MCF 10A (cell line): Measurements from ENCODE around the gene SP2. TPM values are rescaled to one million over a fixed set of nuclear protein-coding genes. Genes with fewer than 3 reads are reported as not detected.

Experiments used
- BruUV-seq: library from RNA; stranded (reverse); fragments of 400-500 nt; replicated peaks from 2 replicates; lab custom pipeline; 2021; lab: Mats Ljungman, UMichigan
- CTCF ChIA-PET: fragments of 300-600 bp; sonication (Branson Sonifier 250); formaldehyde crosslinking; extraction: SDS; loops from one replicate; lab custom pipeline; 2021; ENCODE audit warnings: antibody characterized with exemption, inconsistent platforms; lab: Yijun Ruan, JAX
- POLR2A ChIA-PET: fragments of 300-600, 350-650 bp; sonication (Branson Sonifier 250); formaldehyde crosslinking; extraction: SDS; loops from one replicate; lab custom pipeline; 2020; ENCODE audit warnings: antibody characterized with exemption, inconsistent platforms; lab: Yijun Ruan, JAX
- DNase-seq: peaks from one replicate; pipeline ENCODE4 v3.0.0-alpha.2; 2018; ENCODE audit not compliant: unreplicated experiment
- H3K27ac Mint-ChIP-seq: one replicate; pipeline ENCODE4 v1.8.0; 2022; ENCODE audit warnings: mild to moderate bottlenecking, low read depth, mixed read lengths; ENCODE audit not compliant: unreplicated experiment
- H3K27me3 Mint-ChIP-seq: one replicate; pipeline ENCODE4 v1.8.0; 2022; ENCODE audit warnings: mixed read lengths; ENCODE audit not compliant: insufficient read depth, unreplicated experiment
- H3K36me3 Mint-ChIP-seq: one replicate; pipeline ENCODE4 v1.8.0; 2022; ENCODE audit warnings: mild to moderate bottlenecking, moderate library complexity, mixed read lengths; ENCODE audit not compliant: insufficient read depth, unreplicated experiment
- H3K4me1 Mint-ChIP-seq: one replicate; pipeline ENCODE4 v1.8.0; 2022; ENCODE audit warnings: mixed read lengths; ENCODE audit not compliant: insufficient read depth, unreplicated experiment
- H3K4me3 Mint-ChIP-seq: one replicate; pipeline ENCODE4 v1.8.0; 2022; ENCODE audit warnings: mild to moderate bottlenecking, moderate library complexity, mixed read lengths; ENCODE audit not compliant: unreplicated experiment
- H3K9me3 Mint-ChIP-seq: one replicate; pipeline ENCODE4 v1.8.0; 2022; ENCODE audit warnings: mixed read lengths; ENCODE audit not compliant: unreplicated experiment
- CTCF ChIP-seq: fragments of 200-600 bp; IDR thresholded peaks from one replicate; pipeline ENCODE4 v1.8.0; 2022; ENCODE audit warnings: antibody characterized with exemption, mild to moderate bottlenecking; ENCODE audit not compliant: unreplicated experiment
- intact Hi-C: fragments of 100-400 bp; cut with micrococcal nuclease; formaldehyde crosslinking; loops from 2 replicates; pipeline ENCODE4 v1.14.1; 2022
- total RNA-seq: library from RNA; stranded (reverse); gene quantifications from 2 replicates; pipeline ENCODE4 v1.2.3, GENCODE V29; 2022

The SP2 gene
- total RNA-seq, 1 experiment from 2014 or later, result 15.1 TPM

- Mint-ChIP-seq H3K4me3 (no peak overlapping the region), H3K36me3 (no peaks in the 10 kb centered on the region), H3K27ac (no peak overlapping the region), H3K27me3 (peaks cover 16% of the 10 kb centered on the region), H3K4me1 (no peaks in the 10 kb centered on the region), H3K9me3 (no peaks in the 10 kb centered on the region)
- no TSS peak for BruUV-seq
- TF ChIP-seq CTCF, result no peak
- no peak for DNase-seq
- ChIA-PET CTCF (interaction anchor here (0.6 to 15.4 kb wide), 4 partner anchors 36 to 795 kb away, joined by 3 to 523 read pairs (median 4); partner anchors contain the start of genes SCRN2 and SP6), POLR2A (interaction anchor here (1.6 to 3.5 kb wide), 2 partner anchors 12 to 40 kb away, joined by 5 to 16 read pairs; partner anchors contain the start of gene SP2)
- intact Hi-C loops, result no loop called here
Measured at GRCh38 chr17:47882695-47883588, 13.1 kb upstream of the SP2 start.

- H3K9me3 Mint-ChIP-seq, result no peaks in the 10 kb centered on the region
- H3K27ac Mint-ChIP-seq, result no peak overlapping the region
- peaks cover 7% of the 10 kb centered on the region for H3K27me3 Mint-ChIP-seq
- H3K36me3 Mint-ChIP-seq, result no peaks in the 10 kb centered on the region
- DNase-seq, result peak; percentile 9
- TF ChIP-seq CTCF, result no peak
- H3K4me3 Mint-ChIP-seq, result no peak overlapping the region
- intact Hi-C loops, result no loop called here
- ChIA-PET CTCF (interaction anchor here (0.7 to 15.4 kb wide), 3 partner anchors 19 to 37 kb away, joined by 3 to 523 read pairs (median 5); partner anchors contain the start of genes SCRN2 and SP6), POLR2A (interaction anchor here (0.5 to 3.5 kb wide), 6 partner anchors 10 to 1342 kb away, joined by 3 to 16 read pairs (median 4); partner anchors contain the start of genes SCRN2 and SP2)
- H3K4me1 Mint-ChIP-seq, result no peaks in the 10 kb centered on the region
- BruUV-seq, result no TSS peak
Measured at GRCh38 chr17:47883589-47884426, 12.2 kb upstream of the SP2 start.

GRCh38 chr17:47884427-47884740, 11.7 kb upstream of the SP2 start:
- intact Hi-C loops, result no loop called here
- no peak for DNase-seq
- ChIA-PET CTCF (interaction anchor here (0.6 to 15.4 kb wide), 4 partner anchors 8 to 56 kb away, joined by 3 to 523 read pairs (median 3); partner anchors contain the start of genes SCRN2 and SP6), POLR2A (interaction anchor here (0.7 to 3.5 kb wide), 5 partner anchors 9 to 1342 kb away, joined by 3 to 16 read pairs (median 5); partner anchors contain the start of genes SCRN2 and SP2)
- no peaks in the 10 kb centered on the region for H3K36me3 Mint-ChIP-seq
- H3K4me3 Mint-ChIP-seq, result no peak overlapping the region
- no peak overlapping the region for H3K27ac Mint-ChIP-seq
- no peak for TF ChIP-seq CTCF
- H3K9me3 Mint-ChIP-seq, result no peaks in the 10 kb centered on the region
- H3K27me3 Mint-ChIP-seq, result peaks cover 1% of the 10 kb centered on the region
- H3K4me1 Mint-ChIP-seq, result no peaks in the 10 kb centered on the region
- no TSS peak for BruUV-seq
